GM12878 (cell line): ENCODE measurements around the gene ZNF620. TPM values are rescaled to one million over a fixed set of nuclear protein-coding genes. Genes with fewer than 3 reads are reported as not detected.

Experiments used
- MTA2 ChIP-seq: fragments of 450-650 bp; IDR thresholded peaks from 2 replicates; pipeline ENCODE4 v1.6.1; 2016; ENCODE audit warnings: low read depth, mild to moderate bottlenecking, moderate library complexity
- NFYA ChIP-seq: IDR thresholded peaks from 2 replicates; pipeline ENCODE4 v1.6.1; 2011; ENCODE audit warnings: low read depth, mild to moderate bottlenecking, low read length, improper control_type of control experiment, borderline replicate concordance
- NRF1 ChIP-seq: conservative IDR thresholded peaks from 2 replicates; pipeline ENCODE4 v1.6.1; 2011; ENCODE audit warnings: mild to moderate bottlenecking, low read depth, low read length, improper control_type of control experiment
- PAX5 ChIP-seq: IDR thresholded peaks from 2 replicates; pipeline ENCODE4 v1.6.1; 2011; ENCODE audit warnings: low read depth, low read length, borderline replicate concordance
- PML ChIP-seq: IDR thresholded peaks from 2 replicates; pipeline ENCODE4 v1.6.1; 2012; ENCODE audit warnings: low read length, inconsistent platforms
- POLR2A ChIP-seq: IDR thresholded peaks from 2 replicates; pipeline ENCODE4 v1.6.1; 2011; ENCODE audit warnings: low read depth, mild to moderate bottlenecking, low read length
- POLR2AphosphoS2 ChIP-seq: IDR thresholded peaks from 2 replicates; pipeline ENCODE4 v1.6.1; 2011; ENCODE audit warnings: low read depth, mild to moderate bottlenecking, low read length, improper control_type of control experiment, moderate library complexity
- POLR2AphosphoS5 ChIP-seq: IDR thresholded peaks from 2 replicates; pipeline ENCODE4 v1.6.1; 2011; ENCODE audit warnings: mild to moderate bottlenecking, low read length, inconsistent platforms
- SIN3A ChIP-seq: IDR thresholded peaks from 2 replicates; pipeline ENCODE4 v1.6.1; 2012; ENCODE audit warnings: low read depth, low read length, improper control_type of control experiment
- SMAD1 ChIP-seq: fragments of 450-650 bp; IDR thresholded peaks from 2 replicates; pipeline ENCODE4 v1.6.1; 2018; ENCODE audit warnings: mild to moderate bottlenecking, low read depth; ENCODE audit not compliant: partially characterized antibody
- YY1 ChIP-seq: IDR thresholded peaks from 2 replicates; pipeline ENCODE4 v1.6.1; 2011; ENCODE audit warnings: low read depth, mild to moderate bottlenecking, low read length
- ZNF217 ChIP-seq: fragments of 450-650 bp; IDR thresholded peaks from 2 replicates; pipeline ENCODE4 v1.6.1; 2017; ENCODE audit warnings: antibody characterized with exemption, mild to moderate bottlenecking
- ZNF24 ChIP-seq: fragments of 450-650 bp; IDR thresholded peaks from 2 replicates; pipeline ENCODE4 v1.6.1; 2017; ENCODE audit warnings: antibody characterized with exemption, mild to moderate bottlenecking
- polyA plus RNA-seq, 11 experiments: library from polyadenylated mRNA; depleted of rRNA in 4 of 11; unstranded in 6 of 11; stranded (reverse) in 5 of 11; fragments of >200 nt; fragmentation: Nextera tagmentation in 4 of 11; fragmentation: Illumina TruSeq in 1 of 11; extraction: Ambion mirVana in 4 of 11; extraction: Trizol in 1 of 11; gene quantifications; 1 replicate in 1 of 11; 2 replicates in 10 of 11; pipeline versions ENCODE4 v1.2.1 to v1.2.3, GENCODE V29; 2011 to 2016; ENCODE audit warnings: inconsistent platforms in 2 of 11, missing spikeins in 2 of 11, low read depth in 1 of 11
- total RNA-seq, 4 experiments: library from RNA; depleted of rRNA in 3 of 4; stranded (reverse); fragments of >200 nt in 3 of 4; fragmentation: Illumina TruSeq in 1 of 4; extraction: Trizol in 1 of 4; gene quantifications; 2 replicates each; pipeline versions ENCODE4 v1.2.1 to v1.2.3, GENCODE V29; 2013 to 2021
- TF ChIP-seq, protein P1 (sequence below): fragments of 450-650 bp; IDR thresholded peaks from 2 replicates; pipeline ENCODE4 v1.6.1; 2018; ENCODE audit warnings: mild to moderate bottlenecking, low read depth, moderate library complexity; ENCODE audit not compliant: partially characterized antibody
- TF ChIP-seq, protein P2 (sequence below): IDR thresholded peaks from 2 replicates; pipeline ENCODE4 v1.6.1; 2012; ENCODE audit warnings: improper control_type of control experiment, low read depth, low read length; ENCODE audit not compliant: insufficient replicate concordance
- TF ChIP-seq, protein P3 (sequence below): fragments of 450-650 bp; IDR thresholded peaks from 2 replicates; pipeline ENCODE4 v1.6.1; 2017; ENCODE audit warnings: low read depth, mild to moderate bottlenecking, moderate library complexity
- TF ChIP-seq, protein P4 (sequence below): fragments of 450-650 bp; IDR thresholded peaks from 2 replicates; pipeline ENCODE4 v1.6.1; 2016; ENCODE audit warnings: mild to moderate bottlenecking

The ZNF620 gene
- total and polyA plus RNA-seq, 10 of the 15 experiments (the other 5 are each of a cell fraction or from before 2014, with no cell fraction given), result 1.3 to 4.3 (median 2.2) TPM

DNA sequence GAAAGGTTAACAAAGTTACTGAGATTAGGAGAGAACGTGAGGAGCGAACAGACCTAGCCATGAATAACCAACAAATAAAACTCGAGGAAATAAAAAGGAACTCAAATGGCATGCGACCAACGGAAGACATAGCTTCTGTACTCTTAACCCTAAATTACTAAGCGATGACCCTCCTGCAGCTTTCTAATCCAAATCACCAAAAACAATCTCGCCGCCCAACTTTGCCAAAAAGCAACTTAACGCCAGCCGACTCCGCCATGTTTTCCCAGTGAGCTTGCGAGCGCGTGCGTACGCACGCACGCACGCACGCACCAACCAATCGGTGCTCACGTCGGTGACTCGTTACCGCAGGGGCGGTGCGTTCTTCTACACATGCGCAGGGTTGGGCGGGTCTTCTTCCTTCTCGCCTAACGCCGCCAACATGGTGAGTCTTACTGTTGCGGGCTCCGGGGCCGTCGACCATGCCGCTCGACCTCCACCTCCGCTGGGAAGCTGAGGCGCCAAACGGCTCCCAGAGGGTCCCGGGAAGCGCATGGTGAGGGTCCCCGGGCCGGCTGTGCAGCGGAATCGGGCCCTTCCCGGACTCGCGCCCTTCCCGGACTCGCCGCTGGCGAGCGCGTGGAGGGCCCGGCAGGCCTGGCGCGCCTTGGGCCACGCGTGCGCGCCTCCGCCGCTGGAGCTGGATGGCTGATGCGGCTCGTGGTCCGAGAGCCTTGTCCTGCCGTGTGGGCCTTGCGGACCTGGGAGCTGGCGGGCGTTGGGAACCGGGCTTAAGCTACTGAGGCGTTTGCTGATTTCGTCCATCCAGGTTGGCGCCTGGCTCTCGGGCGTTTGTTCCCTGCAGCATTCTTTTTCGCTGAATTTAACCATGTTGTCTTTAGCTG is 48.7 kb upstream of the ZNF620 start, which contains the start of gene RPL14 (continued):
- TF ChIP-seq, protein P1, sequence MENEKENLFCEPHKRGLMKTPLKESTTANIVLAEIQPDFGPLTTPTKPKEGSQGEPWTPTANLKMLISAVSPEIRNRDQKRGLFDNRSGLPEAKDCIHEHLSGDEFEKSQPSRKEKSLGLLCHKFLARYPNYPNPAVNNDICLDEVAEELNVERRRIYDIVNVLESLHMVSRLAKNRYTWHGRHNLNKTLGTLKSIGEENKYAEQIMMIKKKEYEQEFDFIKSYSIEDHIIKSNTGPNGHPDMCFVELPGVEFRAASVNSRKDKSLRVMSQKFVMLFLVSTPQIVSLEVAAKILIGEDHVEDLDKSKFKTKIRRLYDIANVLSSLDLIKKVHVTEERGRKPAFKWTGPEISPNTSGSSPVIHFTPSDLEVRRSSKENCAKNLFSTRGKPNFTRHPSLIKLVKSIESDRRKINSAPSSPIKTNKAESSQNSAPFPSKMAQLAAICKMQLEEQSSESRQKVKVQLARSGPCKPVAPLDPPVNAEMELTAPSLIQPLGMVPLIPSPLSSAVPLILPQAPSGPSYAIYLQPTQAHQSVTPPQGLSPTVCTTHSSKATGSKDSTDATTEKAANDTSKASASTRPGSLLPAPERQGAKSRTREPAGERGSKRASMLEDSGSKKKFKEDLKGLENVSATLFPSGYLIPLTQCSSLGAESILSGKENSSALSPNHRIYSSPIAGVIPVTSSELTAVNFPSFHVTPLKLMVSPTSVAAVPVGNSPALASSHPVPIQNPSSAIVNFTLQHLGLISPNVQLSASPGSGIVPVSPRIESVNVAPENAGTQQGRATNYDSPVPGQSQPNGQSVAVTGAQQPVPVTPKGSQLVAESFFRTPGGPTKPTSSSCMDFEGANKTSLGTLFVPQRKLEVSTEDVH, result no peak
- 0 out of 2 replicates have a peak, but pooled peaks have one; percentile 16 for TF ChIP-seq PAX5
- peak; percentile 81 for TF ChIP-seq SMAD1
- TF ChIP-seq POLR2A, result peak; percentile 99
- TF ChIP-seq POLR2AphosphoS5, result peak; percentile 98
- TF ChIP-seq, protein P2, sequence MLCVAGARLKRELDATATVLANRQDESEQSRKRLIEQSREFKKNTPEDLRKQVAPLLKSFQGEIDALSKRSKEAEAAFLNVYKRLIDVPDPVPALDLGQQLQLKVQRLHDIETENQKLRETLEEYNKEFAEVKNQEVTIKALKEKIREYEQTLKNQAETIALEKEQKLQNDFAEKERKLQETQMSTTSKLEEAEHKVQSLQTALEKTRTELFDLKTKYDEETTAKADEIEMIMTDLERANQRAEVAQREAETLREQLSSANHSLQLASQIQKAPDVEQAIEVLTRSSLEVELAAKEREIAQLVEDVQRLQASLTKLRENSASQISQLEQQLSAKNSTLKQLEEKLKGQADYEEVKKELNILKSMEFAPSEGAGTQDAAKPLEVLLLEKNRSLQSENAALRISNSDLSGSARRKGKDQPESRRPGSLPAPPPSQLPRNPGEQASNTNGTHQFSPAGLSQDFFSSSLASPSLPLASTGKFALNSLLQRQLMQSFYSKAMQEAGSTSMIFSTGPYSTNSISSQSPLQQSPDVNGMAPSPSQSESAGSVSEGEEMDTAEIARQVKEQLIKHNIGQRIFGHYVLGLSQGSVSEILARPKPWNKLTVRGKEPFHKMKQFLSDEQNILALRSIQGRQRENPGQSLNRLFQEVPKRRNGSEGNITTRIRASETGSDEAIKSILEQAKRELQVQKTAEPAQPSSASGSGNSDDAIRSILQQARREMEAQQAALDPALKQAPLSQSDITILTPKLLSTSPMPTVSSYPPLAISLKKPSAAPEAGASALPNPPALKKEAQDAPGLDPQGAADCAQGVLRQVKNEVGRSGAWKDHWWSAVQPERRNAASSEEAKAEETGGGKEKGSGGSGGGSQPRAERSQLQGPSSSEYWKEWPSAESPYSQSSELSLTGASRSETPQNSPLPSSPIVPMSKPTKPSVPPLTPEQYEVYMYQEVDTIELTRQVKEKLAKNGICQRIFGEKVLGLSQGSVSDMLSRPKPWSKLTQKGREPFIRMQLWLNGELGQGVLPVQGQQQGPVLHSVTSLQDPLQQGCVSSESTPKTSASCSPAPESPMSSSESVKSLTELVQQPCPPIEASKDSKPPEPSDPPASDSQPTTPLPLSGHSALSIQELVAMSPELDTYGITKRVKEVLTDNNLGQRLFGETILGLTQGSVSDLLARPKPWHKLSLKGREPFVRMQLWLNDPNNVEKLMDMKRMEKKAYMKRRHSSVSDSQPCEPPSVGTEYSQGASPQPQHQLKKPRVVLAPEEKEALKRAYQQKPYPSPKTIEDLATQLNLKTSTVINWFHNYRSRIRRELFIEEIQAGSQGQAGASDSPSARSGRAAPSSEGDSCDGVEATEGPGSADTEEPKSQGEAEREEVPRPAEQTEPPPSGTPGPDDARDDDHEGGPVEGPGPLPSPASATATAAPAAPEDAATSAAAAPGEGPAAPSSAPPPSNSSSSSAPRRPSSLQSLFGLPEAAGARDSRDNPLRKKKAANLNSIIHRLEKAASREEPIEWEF, result no peak
- peak; percentile 72; the same call in 1 of the 2 replicates for TF ChIP-seq SIN3A
- peak; percentile 97 for TF ChIP-seq PML
- TF ChIP-seq, protein P3, sequence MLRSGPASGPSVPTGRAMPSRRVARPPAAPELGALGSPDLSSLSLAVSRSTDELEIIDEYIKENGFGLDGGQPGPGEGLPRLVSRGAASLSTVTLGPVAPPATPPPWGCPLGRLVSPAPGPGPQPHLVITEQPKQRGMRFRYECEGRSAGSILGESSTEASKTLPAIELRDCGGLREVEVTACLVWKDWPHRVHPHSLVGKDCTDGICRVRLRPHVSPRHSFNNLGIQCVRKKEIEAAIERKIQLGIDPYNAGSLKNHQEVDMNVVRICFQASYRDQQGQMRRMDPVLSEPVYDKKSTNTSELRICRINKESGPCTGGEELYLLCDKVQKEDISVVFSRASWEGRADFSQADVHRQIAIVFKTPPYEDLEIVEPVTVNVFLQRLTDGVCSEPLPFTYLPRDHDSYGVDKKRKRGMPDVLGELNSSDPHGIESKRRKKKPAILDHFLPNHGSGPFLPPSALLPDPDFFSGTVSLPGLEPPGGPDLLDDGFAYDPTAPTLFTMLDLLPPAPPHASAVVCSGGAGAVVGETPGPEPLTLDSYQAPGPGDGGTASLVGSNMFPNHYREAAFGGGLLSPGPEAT, result peak; percentile 95
- TF ChIP-seq, protein P4, sequence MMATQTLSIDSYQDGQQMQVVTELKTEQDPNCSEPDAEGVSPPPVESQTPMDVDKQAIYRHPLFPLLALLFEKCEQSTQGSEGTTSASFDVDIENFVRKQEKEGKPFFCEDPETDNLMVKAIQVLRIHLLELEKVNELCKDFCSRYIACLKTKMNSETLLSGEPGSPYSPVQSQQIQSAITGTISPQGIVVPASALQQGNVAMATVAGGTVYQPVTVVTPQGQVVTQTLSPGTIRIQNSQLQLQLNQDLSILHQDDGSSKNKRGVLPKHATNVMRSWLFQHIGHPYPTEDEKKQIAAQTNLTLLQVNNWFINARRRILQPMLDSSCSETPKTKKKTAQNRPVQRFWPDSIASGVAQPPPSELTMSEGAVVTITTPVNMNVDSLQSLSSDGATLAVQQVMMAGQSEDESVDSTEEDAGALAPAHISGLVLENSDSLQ, result peak; percentile 70; the same call in 1 of the 2 replicates
- peak; percentile 41; the same call in 1 of the 2 replicates for TF ChIP-seq ZNF24
- no peak for TF ChIP-seq NFYA
- peak; percentile 88 for TF ChIP-seq POLR2AphosphoS2
- no peak for TF ChIP-seq ZNF217
- no peak for TF ChIP-seq MTA2
- TF ChIP-seq NRF1, result peak; percentile 75
- peak; percentile 98 for TF ChIP-seq YY1
